Measurements from ENCODE around the gene GCA. TPM values are rescaled to one million over a fixed set of nuclear protein-coding genes. Genes with fewer than 3 reads are reported as not detected.

The GCA gene
- total RNA-seq, 1 experiment from 2014 or later: 18.8 TPM

- TF ChIP-seq CTCF (IDR thresholded peaks at IDR 0.05 in 2 of 3, conservative IDR thresholded peaks at IDR 0.05 in 1 of 3; ENCODE audit: borderline replicate concordance in 1 of 3, insufficient read depth in 1 of 3, low read depth in 2 of 3, low read length in 2 of 3) (no peak), EGR1 (IDR thresholded peaks at IDR 0.05; ENCODE audit: low read depth) (no peak)
Measured at GRCh38 chr2:162368494-162368893, 24.6 kb downstream of the GCA start (continued).

- RAD21 ChIA-PET (ENCODE audit: low non-redundant PET in 1 of 2, low total read pairs in 2 of 2, uncharacterized antibody in 2 of 2, unreplicated experiment in 2 of 2): no interaction called here
- no peaks in the 10 kb centered on the region for H3K9me2 ChIP-seq (ENCODE audit: insufficient read depth)
- POLR2A ChIA-PET: no interaction called here
- no peak overlapping the region for H3K4me3 ChIP-seq (replicated peaks in 1 of 2; ENCODE audit: low read depth in 1 of 2, low read length in 2 of 2)
- H3K4me1 ChIP-seq (ENCODE audit: control insufficient read depth in 1 of 2, insufficient read depth in 2 of 2, low read length in 2 of 2): no peaks in the 10 kb centered on the region
- no peak overlapping the region for H2AFZ ChIP-seq (ENCODE audit: low read depth, low read length, poor library complexity, severe bottlenecking)
- H3K36me3 ChIP-seq (ENCODE audit: control insufficient read depth in 1 of 2, insufficient read depth in 2 of 2, low read length in 2 of 2): no peaks in the 10 kb centered on the region
- no peak overlapping the region for H3K4me2 ChIP-seq (ENCODE audit: low read length)
- TF ChIP-seq CBX3 (IDR thresholded peaks at IDR 0.05; ENCODE audit: low read depth): no peak
- H3K9ac ChIP-seq (ENCODE audit: low read length): no peak overlapping the region
- no peaks in the 10 kb centered on the region for H4K20me1 ChIP-seq (ENCODE audit: insufficient read depth)
- intact Hi-C loops (cut with micrococcal nuclease): no loop called here
- H3K9me3 ChIP-seq (ENCODE audit: control insufficient read depth in 1 of 2, insufficient read depth in 1 of 2, low read depth in 1 of 2, low read length in 2 of 2): no peaks in the 10 kb centered on the region
- H3K27me3 ChIP-seq (ENCODE audit: insufficient read depth, low read length): no peaks in the 10 kb centered on the region
- ATAC-seq: no peak
- DNase-seq (ENCODE audit: low read depth, low spot score): no peak
- H3K27ac ChIP-seq (ENCODE audit: low read depth, low read length): no peak overlapping the region
- BruUV-seq (replicated peaks): no TSS peak
- CTCF ChIA-PET: no interaction called here
- no peaks in the 10 kb centered on the region for H3K79me2 ChIP-seq (ENCODE audit: insufficient read depth, low read length)
Measured at GRCh38 chr2:162369551-162369950, 25.6 kb downstream of the GCA start.

GRCh38 chr2:162370931-162371330, 27.0 kb downstream of the GCA start:
- ChIA-PET CTCF (no interaction called here), RAD21 (ENCODE audit: low non-redundant PET in 1 of 2, low total read pairs in 2 of 2, uncharacterized antibody in 2 of 2, unreplicated experiment in 2 of 2) (no interaction called here), POLR2A (no interaction called here)
- Histone ChIP-seq H3K36me3 (ENCODE audit: control insufficient read depth in 1 of 2, insufficient read depth in 2 of 2, low read length in 2 of 2) (no peaks in the 10 kb centered on the region), H3K9ac (ENCODE audit: low read length) (no peak overlapping the region), H3K9me3 (ENCODE audit: control insufficient read depth in 1 of 2, insufficient read depth in 1 of 2, low read depth in 1 of 2, low read length in 2 of 2) (no peaks in the 10 kb centered on the region), H3K27me3 (ENCODE audit: insufficient read depth, low read length) (no peaks in the 10 kb centered on the region), H4K20me1 (ENCODE audit: insufficient read depth) (no peaks in the 10 kb centered on the region), H2AFZ (ENCODE audit: low read depth, low read length, poor library complexity, severe bottlenecking) (no peak overlapping the region), H3K79me2 (ENCODE audit: insufficient read depth, low read length) (no peaks in the 10 kb centered on the region), H3K27ac (ENCODE audit: low read depth, low read length) (no peak overlapping the region), H3K9me2 (ENCODE audit: insufficient read depth) (no peaks in the 10 kb centered on the region), H3K4me2 (ENCODE audit: low read length) (no peak overlapping the region), H3K4me1 (ENCODE audit: control insufficient read depth in 1 of 2, insufficient read depth in 2 of 2, low read length in 2 of 2) (no peaks in the 10 kb centered on the region), H3K4me3 (replicated peaks in 1 of 2; ENCODE audit: low read depth in 1 of 2, low read length in 2 of 2) (no peak overlapping the region)
- ATAC-seq (no peak), DNase-seq (ENCODE audit: low read depth, low spot score) (no peak)
- BruUV-seq (replicated peaks): no TSS peak
- intact Hi-C loops (cut with micrococcal nuclease): no loop called here
- TF ChIP-seq TCF7L2 (IDR thresholded peaks at IDR 0.05; ENCODE audit: borderline replicate concordance, extremely low read depth, insufficient read depth, insufficient read length): no peak
- TF ChIP-seq POLR2A (IDR thresholded peaks at IDR 0.05; ENCODE audit: borderline replicate concordance, extremely low read depth, insufficient read depth, insufficient read length): no peak
- TF ChIP-seq ZBTB33 (IDR thresholded peaks at IDR 0.05; ENCODE audit: extremely low read depth, insufficient replicate concordance, low read length): no peak
- no peak for TF ChIP-seq ELF1 (IDR thresholded peaks at IDR 0.05; ENCODE audit: borderline replicate concordance, low read depth)
- no peak for TF ChIP-seq CBX3 (IDR thresholded peaks at IDR 0.05; ENCODE audit: low read depth)
- TF ChIP-seq EZH2 (IDR thresholded peaks at IDR 0.05): no peak
- TF ChIP-seq EZH2phosphoT487 (IDR thresholded peaks at IDR 0.05; ENCODE audit: borderline replicate concordance): no peak
- no peak for TF ChIP-seq EGR1 (IDR thresholded peaks at IDR 0.05; ENCODE audit: low read depth)
- TF ChIP-seq RAD21 (IDR thresholded peaks at IDR 0.05; ENCODE audit: low read depth): no peak
- no peak for TF ChIP-seq SIN3A (IDR thresholded peaks at IDR 0.05; ENCODE audit: low read depth)
- no peak for TF ChIP-seq CEBPB (IDR thresholded peaks at IDR 0.05; ENCODE audit: low read depth)
- TF ChIP-seq MAX (IDR thresholded peaks at IDR 0.05): no peak
- TF ChIP-seq SP1 (IDR thresholded peaks at IDR 0.05; ENCODE audit: low read depth): no peak
- TF ChIP-seq JUND (IDR thresholded peaks at IDR 0.05): no peak
- no peak for TF ChIP-seq SRF (IDR thresholded peaks at IDR 0.05; ENCODE audit: low read depth)
